BLaER1 (cell line): ENCODE data around the gene ZNF660.
A peak's percentile ranks its signal among the peaks of the same experiment; 100 is the strongest.
"Not testable (repeated sequence)": the region's sequence is repeated elsewhere in the genome, so short reads cannot be mapped to it uniquely, and the experiment has no call there.

ENCODE experiments used
- H3K27ac ChIP-seq: shearing (Covaris generic); formaldehyde crosslinking; 2 replicates; pipeline ENCODE4 v1.8.1; 2022
- H3K27me3 ChIP-seq: shearing (Covaris generic); formaldehyde crosslinking; 2 replicates; pipeline ENCODE4 v1.8.1; 2022
- H3K36me3 ChIP-seq: shearing (Covaris generic); formaldehyde crosslinking; 2 replicates; pipeline ENCODE4 v1.8.1; 2022
- H3K4me1 ChIP-seq: shearing (Covaris generic); formaldehyde crosslinking; 2 replicates; pipeline ENCODE4 v1.8.1; 2022
- H3K4me2 ChIP-seq: shearing (Covaris generic); formaldehyde crosslinking; 2 replicates; pipeline ENCODE4 v1.8.1; 2022
- H3K4me3 ChIP-seq: shearing (Covaris generic); formaldehyde crosslinking; 2 replicates; pipeline ENCODE4 v1.8.1; 2022
- H3K9ac ChIP-seq: shearing (Covaris generic); formaldehyde crosslinking; 2 replicates; pipeline ENCODE4 v1.8.1; 2022
- H3K9me3 ChIP-seq: shearing (Covaris generic); formaldehyde crosslinking; 2 replicates; pipeline ENCODE4 v1.8.1; 2022
- H4K20me1 ChIP-seq: shearing (Covaris generic); formaldehyde crosslinking; 2 replicates; pipeline ENCODE4 v1.8.1; 2022
- Cebpa-rat ChIP-seq: shearing (Covaris generic); IDR thresholded peaks from 2 replicates; pipeline ENCODE4 v1.8.1; 2022

Gene ZNF660

DNA sequence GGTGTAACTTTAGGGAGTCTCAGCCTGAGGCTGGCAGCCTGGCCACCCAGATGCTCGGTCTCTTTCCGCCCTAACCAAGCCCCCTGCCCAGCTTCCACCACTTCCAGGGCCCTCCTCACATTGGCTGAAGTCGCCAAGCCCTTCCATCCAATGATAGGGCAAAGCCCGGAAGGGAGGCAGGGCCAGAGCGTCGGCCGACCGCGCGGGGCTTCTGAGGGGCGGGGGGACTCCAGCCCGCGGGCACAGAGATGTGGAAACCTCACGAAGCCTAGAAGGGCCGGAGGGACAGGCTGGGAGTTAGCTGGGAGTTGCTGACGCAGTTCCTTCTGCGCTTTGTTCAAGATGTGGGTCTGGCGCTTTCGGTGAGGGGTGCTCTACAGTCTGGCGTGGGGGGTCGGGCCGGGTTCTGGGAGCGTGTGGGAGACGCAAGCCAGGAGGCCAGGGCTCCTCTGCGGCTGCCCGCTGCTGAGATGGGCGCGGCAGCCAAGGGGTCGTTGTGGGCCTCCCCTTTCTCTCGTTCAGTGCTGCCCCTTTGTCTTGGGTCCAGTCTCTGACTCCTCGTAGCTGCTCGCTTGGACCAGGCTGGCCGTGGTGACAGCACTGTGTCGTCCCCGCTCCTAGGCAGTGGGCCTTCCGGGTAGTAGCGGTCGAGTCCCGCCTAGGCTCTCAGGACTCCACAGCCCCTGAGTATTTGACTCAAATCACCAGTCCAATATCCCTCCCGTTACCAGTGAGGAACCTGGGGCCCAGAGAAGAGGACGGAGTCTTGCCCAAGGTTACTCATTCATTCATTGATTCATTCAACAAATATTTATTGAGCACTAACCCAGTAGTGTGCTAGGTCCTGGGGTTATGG, at the start of gene ZNF660:
Gene ZNF660 (plus strand): TSS at position 319 of the 856 bp plus-strand sequence. CDS start 9,230 bp downstream, outside the sequence.
- Histone ChIP-seq H3K9me3 (peaks cover 41% of the 10 kb centered on the region), H4K20me1 (no peaks in the 10 kb centered on the region), H3K4me1 (no peaks in the 10 kb centered on the region), H3K36me3 (no peaks in the 10 kb centered on the region), H3K4me2 (peak within 1 kb of the TSS; percentile 52), H3K27me3 (peaks cover 24% of the 10 kb centered on the region), H3K27ac (no peak within 1 kb of the TSS), H3K4me3 (peak within 1 kb of the TSS; percentile 57), H3K9ac (no peak within 1 kb of the TSS)
- TF ChIP-seq Cebpa-rat, result no peak

DNA sequence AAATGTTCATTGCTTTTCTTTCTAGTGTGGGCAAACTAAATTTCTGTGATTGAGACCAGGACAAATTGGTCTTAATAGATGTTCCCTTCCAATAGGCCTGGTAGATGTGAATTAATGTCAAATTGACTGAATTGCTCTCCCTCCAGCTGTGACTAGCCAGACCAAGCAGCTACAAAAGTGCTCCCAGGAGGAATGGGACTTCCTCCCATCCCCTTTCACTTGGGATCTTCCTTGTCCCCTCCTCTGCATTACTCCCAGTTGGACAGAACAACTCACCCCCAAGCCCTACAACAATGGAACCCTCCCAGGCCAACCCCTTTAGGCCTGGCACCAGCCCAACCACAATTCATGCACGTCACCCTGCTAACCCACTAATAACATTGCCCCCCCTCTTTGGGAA, 49.4 kb upstream of the ZNF660 start:
- H3K9ac ChIP-seq, result no peak overlapping the region
- no peaks in the 10 kb centered on the region for H3K27me3 ChIP-seq
- no peak overlapping the region for H3K4me3 ChIP-seq
- H3K4me1 ChIP-seq, result no peaks in the 10 kb centered on the region
- no peak overlapping the region for H3K27ac ChIP-seq
- no peak overlapping the region for H3K4me2 ChIP-seq
- no peaks in the 10 kb centered on the region for H3K36me3 ChIP-seq
- no peaks in the 10 kb centered on the region for H3K9me3 ChIP-seq
- H4K20me1 ChIP-seq, result no peaks in the 10 kb centered on the region; the same call in 1 of the 2 replicates
- TF ChIP-seq Cebpa-rat, result no peak

DNA sequence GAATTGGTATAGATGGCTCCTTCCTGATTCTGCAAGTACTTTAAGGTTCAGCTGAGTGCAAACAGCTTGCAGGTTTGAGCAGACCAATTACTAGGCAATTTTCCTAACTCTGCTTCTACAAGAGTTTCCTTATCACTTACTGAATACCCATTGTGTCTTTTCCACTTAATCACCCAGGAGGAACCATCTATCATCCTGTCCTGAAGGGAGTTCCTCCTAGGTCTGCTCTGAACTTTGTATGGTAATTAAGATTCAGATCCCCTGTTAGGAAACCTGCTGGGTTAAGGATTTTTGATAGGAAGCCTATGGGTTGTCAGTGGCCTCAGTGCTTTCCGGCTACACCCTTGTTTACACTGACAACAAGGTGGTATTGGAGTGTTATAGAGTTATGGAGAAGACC, 40.0 kb upstream of the ZNF660 start:
- not testable (repeated sequence) for H3K4me3 ChIP-seq, H3K27me3 ChIP-seq, H3K4me1 ChIP-seq

DNA sequence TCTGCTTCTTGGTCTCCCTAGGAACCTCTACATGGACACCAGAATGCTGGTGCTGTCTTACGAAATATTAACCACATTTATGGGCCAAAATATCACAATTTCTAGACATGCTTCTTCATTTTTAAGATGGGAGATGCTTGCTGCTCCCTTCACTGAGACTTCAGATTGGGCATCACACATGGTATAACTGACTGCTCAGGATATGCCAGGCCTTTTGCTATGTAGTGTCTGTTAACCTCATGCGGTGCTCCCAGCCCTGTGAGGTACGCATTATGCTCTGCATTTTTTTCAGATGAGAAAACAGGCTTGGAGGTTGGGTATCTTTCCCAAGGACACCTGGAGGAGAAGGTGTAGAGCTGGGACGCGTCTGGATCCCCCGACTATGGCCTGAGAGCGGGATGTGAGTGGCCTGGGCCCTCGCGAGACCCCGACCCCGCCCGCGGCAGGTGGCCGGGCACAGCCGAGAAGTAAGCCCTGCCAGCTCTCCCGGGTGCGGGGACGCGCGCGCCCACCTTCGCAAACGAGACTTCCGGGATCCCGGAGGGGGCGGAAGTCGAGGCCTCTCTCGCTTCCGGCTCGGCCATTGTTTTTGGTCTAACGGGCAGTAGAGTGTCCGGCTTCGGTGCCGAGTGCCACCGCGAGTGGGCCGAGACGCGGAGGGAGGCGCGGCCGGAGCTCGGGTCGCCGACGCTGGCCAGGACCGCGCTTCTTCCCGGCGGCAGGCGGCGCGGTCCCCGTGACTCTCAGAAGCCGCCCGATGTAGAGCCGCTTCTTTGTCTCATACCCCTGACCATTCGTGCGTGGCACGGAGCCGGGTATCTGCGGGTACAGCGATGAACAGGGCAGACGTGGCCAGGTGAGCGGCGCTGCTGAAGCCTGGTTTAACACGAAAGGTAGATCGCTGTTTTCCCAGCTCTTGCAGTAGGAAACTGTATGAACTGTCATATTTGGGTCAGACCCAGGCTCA, 29.9 kb upstream of the ZNF660 start, which contains the start of gene ZKSCAN7:
Gene ZKSCAN7 (plus strand): TSS at position 568 of the 967 bp plus-strand sequence. CDS start 1,855 bp downstream, outside the sequence.
- peaks cover 6% of the 10 kb centered on the region for H3K4me1 ChIP-seq
- H3K36me3 ChIP-seq, result no peaks in the 10 kb centered on the region
- no peaks in the 10 kb centered on the region for H4K20me1 ChIP-seq
- H3K9ac ChIP-seq, result peak within 1 kb of the TSS; percentile 46; the same call in 1 of the 2 replicates
- no peak for TF ChIP-seq Cebpa-rat
- peaks cover 23% of the 10 kb centered on the region for H3K9me3 ChIP-seq
- peak within 1 kb of the TSS; percentile 47 for H3K27ac ChIP-seq
- H3K4me3 ChIP-seq, result peak within 1 kb of the TSS; percentile 65
- peak within 1 kb of the TSS; percentile 65 for H3K4me2 ChIP-seq
- peaks cover 11% of the 10 kb centered on the region; the same call in 1 of the 2 replicates for H3K27me3 ChIP-seq

More for the DNA sequence above, 40.0 kb upstream of the ZNF660 start:
- not testable (repeated sequence) for H3K27ac ChIP-seq, H4K20me1 ChIP-seq, H3K36me3 ChIP-seq, H3K9ac ChIP-seq, H3K4me2 ChIP-seq
- H3K9me3 ChIP-seq, result peaks cover 10% of the 10 kb centered on the region; the same call in 1 of the 2 replicates

DNA sequence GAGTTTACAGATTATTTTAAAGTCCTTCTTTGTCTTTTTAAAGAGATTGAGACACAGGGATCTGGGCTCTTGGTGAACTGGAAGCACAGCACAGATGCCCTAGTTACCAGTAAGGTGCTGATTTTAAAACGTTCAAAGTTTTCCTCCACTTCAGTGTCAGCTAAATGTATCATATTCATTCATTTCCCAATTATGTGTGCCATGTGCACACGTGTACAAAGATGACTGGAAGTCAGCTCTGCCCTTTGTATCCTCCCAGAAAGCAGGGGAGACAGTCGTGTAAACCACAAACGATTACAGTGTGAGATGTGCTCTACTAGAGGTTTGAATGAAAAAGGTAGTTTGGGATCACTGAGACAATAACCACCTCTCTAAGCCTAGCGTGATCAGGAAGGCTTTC, 29.0 kb upstream of the ZNF660 start:
- H3K27ac ChIP-seq, result no peak overlapping the region
- peaks cover 11% of the 10 kb centered on the region; the same call in 1 of the 2 replicates for H3K27me3 ChIP-seq
- H3K4me3 ChIP-seq, result peak overlapping the region; percentile 65
- peak overlapping the region; percentile 65 for H3K4me2 ChIP-seq
- peaks cover 29% of the 10 kb centered on the region for H3K9me3 ChIP-seq
- H4K20me1 ChIP-seq, result no peaks in the 10 kb centered on the region
- peak overlapping the region; percentile 46; the same call in 1 of the 2 replicates for H3K9ac ChIP-seq
- TF ChIP-seq Cebpa-rat, result no peak
- peaks cover 6% of the 10 kb centered on the region for H3K4me1 ChIP-seq
- no peaks in the 10 kb centered on the region for H3K36me3 ChIP-seq

DNA sequence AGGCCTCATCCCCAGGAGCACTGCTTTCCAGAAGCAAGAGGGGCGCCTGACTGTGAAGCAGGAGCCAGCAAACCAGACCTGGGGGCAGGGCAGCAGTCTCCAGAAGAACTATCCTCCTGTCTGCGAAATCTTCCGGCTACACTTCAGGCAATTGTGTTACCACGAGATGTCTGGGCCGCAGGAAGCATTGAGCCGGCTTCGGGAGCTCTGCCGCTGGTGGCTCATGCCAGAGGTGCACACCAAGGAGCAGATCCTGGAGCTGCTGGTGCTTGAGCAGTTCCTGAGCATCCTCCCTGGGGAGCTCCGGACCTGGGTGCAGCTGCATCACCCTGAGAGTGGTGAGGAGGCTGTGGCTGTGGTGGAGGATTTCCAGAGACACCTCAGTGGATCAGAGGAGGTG, 27.7 kb upstream of the ZNF660 start:
- peaks cover 6% of the 10 kb centered on the region for H3K4me1 ChIP-seq
- TF ChIP-seq Cebpa-rat, result no peak
- peaks cover 11% of the 10 kb centered on the region; the same call in 1 of the 2 replicates for H3K27me3 ChIP-seq
- no peak overlapping the region for H3K4me2 ChIP-seq
- peaks cover 43% of the 10 kb centered on the region for H3K9me3 ChIP-seq
- peaks cover 6% of the 10 kb centered on the region; the same call in 1 of the 2 replicates for H3K36me3 ChIP-seq
- H4K20me1 ChIP-seq, result no peaks in the 10 kb centered on the region
- H3K9ac ChIP-seq, result no peak overlapping the region
- H3K27ac ChIP-seq, result no peak overlapping the region
- H3K4me3 ChIP-seq, result no peak overlapping the region

DNA sequence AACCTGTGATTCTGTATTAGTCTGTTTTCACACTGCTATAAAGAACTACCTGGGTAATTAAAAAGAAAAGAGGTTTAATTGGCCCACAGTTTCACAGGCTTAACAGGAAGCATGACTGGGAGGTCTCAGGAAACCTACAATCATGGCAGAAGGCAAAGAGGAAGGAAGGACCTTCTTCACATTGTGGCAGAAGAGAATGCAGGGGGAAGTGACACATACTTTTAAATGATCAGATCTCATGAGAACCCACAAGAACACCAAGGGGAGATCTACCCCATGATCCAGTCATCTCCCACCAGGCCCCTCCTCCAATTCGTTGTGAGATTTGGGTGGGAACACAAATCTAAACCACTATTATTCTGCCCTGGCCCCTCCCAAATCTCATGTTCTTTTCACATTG, 23.7 kb upstream of the ZNF660 start:
- Histone ChIP-seq H3K36me3 (peaks cover 8% of the 10 kb centered on the region; the same call in 1 of the 2 replicates), H3K4me3 (0 out of 2 replicates have a peak overlapping the region, but pooled peaks have one; percentile 11), H3K9ac (no peak overlapping the region), H4K20me1 (no peaks in the 10 kb centered on the region), H3K27me3 (no peaks in the 10 kb centered on the region), H3K27ac (no peak overlapping the region), H3K4me1 (no peaks in the 10 kb centered on the region), H3K4me2 (no peak overlapping the region), H3K9me3 (peaks cover 48% of the 10 kb centered on the region)
- no peak for TF ChIP-seq Cebpa-rat

DNA sequence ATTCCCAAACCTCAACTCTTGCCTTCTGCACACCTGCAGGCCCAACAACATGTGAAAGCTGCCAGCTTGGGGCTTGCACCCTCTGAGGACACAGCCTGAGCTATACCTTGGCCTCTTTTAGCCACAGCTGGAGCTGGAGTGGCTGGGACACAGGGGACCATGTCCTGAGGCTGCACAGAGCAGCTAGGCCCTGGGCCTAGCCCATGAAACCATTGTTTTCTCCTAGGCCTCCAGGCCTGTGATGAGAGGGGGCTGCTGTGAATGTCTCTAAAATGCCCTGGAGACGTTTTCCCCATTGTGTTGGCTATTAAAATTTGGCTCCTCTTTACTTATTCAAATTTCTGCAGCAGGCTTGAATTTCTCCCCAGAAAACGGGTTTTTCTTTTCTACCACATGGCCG, 22.6 kb upstream of the ZNF660 start:
- Histone ChIP-seq H3K4me1 (no peaks in the 10 kb centered on the region), H3K9me3 (peaks cover 48% of the 10 kb centered on the region), H3K4me3 (0 out of 2 replicates have a peak overlapping the region, but pooled peaks have one; percentile 11), H4K20me1 (no peaks in the 10 kb centered on the region), H3K36me3 (peaks cover 8% of the 10 kb centered on the region; the same call in 1 of the 2 replicates), H3K27me3 (no peaks in the 10 kb centered on the region), H3K9ac (no peak overlapping the region), H3K4me2 (no peak overlapping the region), H3K27ac (no peak overlapping the region)
- TF ChIP-seq Cebpa-rat, result no peak

DNA sequence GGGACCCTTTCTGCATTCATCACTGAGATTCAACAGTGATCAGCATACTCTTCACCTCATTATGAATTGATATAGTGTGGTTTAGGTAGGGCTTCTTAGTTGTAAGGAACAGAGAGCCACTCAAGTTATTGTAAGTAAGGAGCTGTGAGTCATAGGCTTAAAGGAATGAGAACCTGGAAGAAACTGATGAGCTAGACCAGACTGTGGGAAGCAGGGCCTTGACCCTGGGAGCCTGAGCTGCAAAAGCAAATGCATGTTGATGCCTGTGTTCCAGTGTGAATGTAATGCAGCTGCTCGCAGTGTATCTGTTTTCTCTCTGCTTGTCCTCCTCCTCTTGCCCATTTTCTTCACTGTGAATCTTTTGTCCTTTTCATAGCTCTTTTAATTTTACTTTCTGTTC, 16.2 kb upstream of the ZNF660 start:
- H4K20me1 ChIP-seq, result no peaks in the 10 kb centered on the region
- H3K4me1 ChIP-seq, result no peaks in the 10 kb centered on the region
- peaks cover 57% of the 10 kb centered on the region for H3K9me3 ChIP-seq
- H3K27me3 ChIP-seq, result no peaks in the 10 kb centered on the region
- H3K9ac ChIP-seq, result no peak overlapping the region
- no peak for TF ChIP-seq Cebpa-rat
- H3K4me2 ChIP-seq, result no peak overlapping the region
- peaks cover 8% of the 10 kb centered on the region; the same call in 1 of the 2 replicates for H3K36me3 ChIP-seq
- no peak overlapping the region for H3K27ac ChIP-seq
- H3K4me3 ChIP-seq, result no peak overlapping the region
